ENCODE results near the gene APBA2. TPM values are rescaled to one million over a fixed set of nuclear protein-coding genes. Genes with fewer than 3 reads are reported as not detected.
A peak's percentile ranks its signal among the peaks of the same experiment; 100 is the strongest.

APBA2 gene
- total and polyA plus RNA-seq, 12 donors, result 0.16 to 0.85 (median 0.46) TPM

GRCh38 chr15:28984421-28985315 is 98.9 kb downstream of the APBA2 start:
- intact Hi-C loops (cut with DNase I), result no loop called here
- TF ChIP-seq CTCF (IDR thresholded peaks at IDR 0.05), result no peak
- Histone ChIP-seq H3K4me1 (no peaks in the 10 kb centered on the region), H3K36me3 (no peaks in the 10 kb centered on the region), H3K9me3 (no peaks in the 10 kb centered on the region), H3K27me3 (peaks cover 0 to 3% (median 0%) of the 10 kb centered on the region in 7 donors), H3K27ac (no peak overlapping the region), H3K4me3 (no peak overlapping the region)
- ATAC-seq (peak in 3 of 8 donors; percentile 14 to 47 (median 20)), DNase-seq (no peak)
- WGBS, 2 donors, result 67 to 70% methylated on average over 10 of the region's 10 CpGs

- H3K27ac ChIP-seq, result no peak overlapping the region
- intact Hi-C loops (cut with DNase I), result no loop called here
- no peak overlapping the region for H3K4me3 ChIP-seq
- 56 to 70% methylated on average over 6 of the region's 6 CpGs for WGBS, 2 donors
- no peaks in the 10 kb centered on the region for H3K4me1 ChIP-seq
- no peak for TF ChIP-seq CTCF (IDR thresholded peaks at IDR 0.05)
- no peaks in the 10 kb centered on the region for H3K9me3 ChIP-seq
- ATAC-seq (no peak), DNase-seq (no peak)
- H3K27me3 ChIP-seq, result peaks cover 0 to 3% (median 0%) of the 10 kb centered on the region in 7 donors
- no peaks in the 10 kb centered on the region for H3K36me3 ChIP-seq
Observed at GRCh38 chr15:28985316-28985645, 99.5 kb downstream of the APBA2 start.

GRCh38 chr15:28985691-28986090 is 99.9 kb downstream of the APBA2 start:
- no peak overlapping the region for H3K27ac ChIP-seq

GRCh38 chr15:28986108-28986507 is 100.3 kb downstream of the APBA2 start:
- WGBS, 2 donors, result 80 to 84% methylated on average over 9 of the region's 9 CpGs
- intact Hi-C loops (cut with DNase I), result no loop called here
- Histone ChIP-seq H3K4me1 (no peaks in the 10 kb centered on the region), H3K27ac (no peak overlapping the region), H3K9me3 (no peaks in the 10 kb centered on the region), H3K36me3 (no peaks in the 10 kb centered on the region), H3K4me3 (no peak overlapping the region), H3K27me3 (peaks cover 0 to 3% (median 0%) of the 10 kb centered on the region in 7 donors)
- no peak for DNase-seq
- no peak for ATAC-seq
- TF ChIP-seq CTCF (IDR thresholded peaks at IDR 0.05), result no peak

More at GRCh38 chr15:28985691-28986090, 99.9 kb downstream of the APBA2 start:
- no peaks in the 10 kb centered on the region for H3K4me1 ChIP-seq
- H3K27me3 ChIP-seq, result peaks cover 0 to 3% (median 0%) of the 10 kb centered on the region in 7 donors
- ATAC-seq, result no peak
- 90 to 94% methylated on average over 8 of the region's 8 CpGs for WGBS, 2 donors
- H3K9me3 ChIP-seq, result no peaks in the 10 kb centered on the region
- H3K4me3 ChIP-seq, result no peak overlapping the region
- no peak for DNase-seq
- intact Hi-C loops (cut with DNase I), result no loop called here
- no peaks in the 10 kb centered on the region for H3K36me3 ChIP-seq
- TF ChIP-seq CTCF (IDR thresholded peaks at IDR 0.05), result no peak

Measured in heart right ventricle (tissue), 16 donors.